Activated T-cell treated with anti-CD3 and anti-CD28 coated beads, Interleukin-2, amount 50 U/mL, for 48 hours (primary cell): ENCODE measurements around the gene GNLY.
A peak's percentile ranks its signal among the peaks of the same experiment; 100 is the strongest.
"Not testable (repeated sequence)": the region's sequence is repeated elsewhere in the genome, so short reads cannot be mapped to it uniquely, and the experiment has no call there.

Experiments
- DNase-seq, 2 experiments: peaks; one replicate each; pipeline ENCODE4 v3.0.0-alpha.2; 2020

The GNLY gene

GRCh38 chr2:85665264-85665937, 28.8 kb upstream of the GNLY start:
- DNase-seq, result no peak

- DNase-seq, result no peak
Measured at GRCh38 chr2:85666016-85666415, 28.1 kb upstream of the GNLY start.

- no peak for DNase-seq
Measured at GRCh38 chr2:85666435-85667316, 27.5 kb upstream of the GNLY start.

GRCh38 chr2:85667561-85668008, 26.6 kb upstream of the GNLY start:
- no peak for DNase-seq

- DNase-seq, result no peak
Measured at GRCh38 chr2:85668009-85668856, 25.9 kb upstream of the GNLY start, which contains the start of gene SFTPB. SFTPB (minus strand) TSS chr2:85668199; CDS start chr2:85668183, 16 bp downstream.

- DNase-seq, result no peak
Measured at GRCh38 chr2:85668857-85669142, 25.4 kb upstream of the GNLY start.

- DNase-seq, result no peak
Measured at GRCh38 chr2:85669549-85669948, 24.6 kb upstream of the GNLY start.

GRCh38 chr2:85670416-85670815, 23.7 kb upstream of the GNLY start:
- not testable (repeated sequence) for DNase-seq

- DNase-seq, result no peak
Measured at GRCh38 chr2:85672456-85672855, 21.7 kb upstream of the GNLY start.

- no peak for DNase-seq
Measured at GRCh38 chr2:85673716-85674375, 20.3 kb upstream of the GNLY start.

- no peak for DNase-seq
Measured at GRCh38 chr2:85674417-85674816, 19.7 kb upstream of the GNLY start.

- no peak for DNase-seq
Measured at GRCh38 chr2:85675427-85675826, 18.7 kb upstream of the GNLY start.

- DNase-seq, result no peak
Measured at GRCh38 chr2:85675866-85676548, 18.2 kb upstream of the GNLY start.

- no peak for DNase-seq
Measured at GRCh38 chr2:85678377-85678776, 15.8 kb upstream of the GNLY start.

GRCh38 chr2:85678794-85679672, 15.1 kb upstream of the GNLY start:
- DNase-seq, result peak; percentile 87

- DNase-seq, result no peak
Measured at GRCh38 chr2:85680707-85681371, 13.3 kb upstream of the GNLY start.

- no peak for DNase-seq
Measured at GRCh38 chr2:85681372-85681763, 12.8 kb upstream of the GNLY start.

- no peak for DNase-seq
Measured at GRCh38 chr2:85681776-85682175, 12.4 kb upstream of the GNLY start.

- no peak for DNase-seq
Measured at GRCh38 chr2:85682378-85682777, 11.8 kb upstream of the GNLY start.

GRCh38 chr2:85684380-85684779, 9.8 kb upstream of the GNLY start:
- DNase-seq, result no peak

GRCh38 chr2:85684806-85685205, 9.4 kb upstream of the GNLY start:
- no peak for DNase-seq
